ENCODE measurements around the gene CA4.

DNA sequence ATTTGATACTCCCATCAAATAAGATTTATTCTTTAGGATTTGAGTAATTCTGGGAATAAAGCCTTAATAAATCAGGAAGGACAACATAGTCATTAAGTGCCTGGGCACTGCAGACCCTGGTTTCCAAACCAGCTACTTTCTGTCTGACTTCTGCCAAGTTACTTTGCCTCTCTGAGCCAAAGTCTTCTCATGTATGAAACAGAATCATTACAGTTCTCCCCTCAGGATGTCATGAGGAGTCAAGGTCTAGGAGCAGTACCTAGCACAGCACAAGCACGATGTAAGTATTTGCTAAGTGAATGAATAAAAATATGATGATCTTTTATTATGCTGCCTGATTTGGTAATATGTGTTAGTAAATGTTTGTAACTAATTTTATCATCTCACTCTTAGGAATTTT, 40.6 kb upstream of the CA4 start:
- TF ChIP-seq, protein P1, sequence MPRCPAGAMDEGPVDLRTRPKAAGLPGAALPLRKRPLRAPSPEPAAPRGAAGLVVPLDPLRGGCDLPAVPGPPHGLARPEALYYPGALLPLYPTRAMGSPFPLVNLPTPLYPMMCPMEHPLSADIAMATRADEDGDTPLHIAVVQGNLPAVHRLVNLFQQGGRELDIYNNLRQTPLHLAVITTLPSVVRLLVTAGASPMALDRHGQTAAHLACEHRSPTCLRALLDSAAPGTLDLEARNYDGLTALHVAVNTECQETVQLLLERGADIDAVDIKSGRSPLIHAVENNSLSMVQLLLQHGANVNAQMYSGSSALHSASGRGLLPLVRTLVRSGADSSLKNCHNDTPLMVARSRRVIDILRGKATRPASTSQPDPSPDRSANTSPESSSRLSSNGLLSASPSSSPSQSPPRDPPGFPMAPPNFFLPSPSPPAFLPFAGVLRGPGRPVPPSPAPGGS (IDR thresholded peaks at IDR 0.05; ENCODE audit: borderline replicate concordance, insufficient read depth, low read depth, low read length, poor library complexity, severe bottlenecking), result no peak
- TF ChIP-seq, protein P2, sequence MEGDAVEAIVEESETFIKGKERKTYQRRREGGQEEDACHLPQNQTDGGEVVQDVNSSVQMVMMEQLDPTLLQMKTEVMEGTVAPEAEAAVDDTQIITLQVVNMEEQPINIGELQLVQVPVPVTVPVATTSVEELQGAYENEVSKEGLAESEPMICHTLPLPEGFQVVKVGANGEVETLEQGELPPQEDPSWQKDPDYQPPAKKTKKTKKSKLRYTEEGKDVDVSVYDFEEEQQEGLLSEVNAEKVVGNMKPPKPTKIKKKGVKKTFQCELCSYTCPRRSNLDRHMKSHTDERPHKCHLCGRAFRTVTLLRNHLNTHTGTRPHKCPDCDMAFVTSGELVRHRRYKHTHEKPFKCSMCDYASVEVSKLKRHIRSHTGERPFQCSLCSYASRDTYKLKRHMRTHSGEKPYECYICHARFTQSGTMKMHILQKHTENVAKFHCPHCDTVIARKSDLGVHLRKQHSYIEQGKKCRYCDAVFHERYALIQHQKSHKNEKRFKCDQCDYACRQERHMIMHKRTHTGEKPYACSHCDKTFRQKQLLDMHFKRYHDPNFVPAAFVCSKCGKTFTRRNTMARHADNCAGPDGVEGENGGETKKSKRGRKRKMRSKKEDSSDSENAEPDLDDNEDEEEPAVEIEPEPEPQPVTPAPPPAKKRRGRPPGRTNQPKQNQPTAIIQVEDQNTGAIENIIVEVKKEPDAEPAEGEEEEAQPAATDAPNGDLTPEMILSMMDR (IDR thresholded peaks at IDR 0.05 in 2 of 3, conservative IDR thresholded peaks at IDR 0.05 in 1 of 3; ENCODE audit: control insufficient read depth in 2 of 3, extremely low read depth in 1 of 3, insufficient read depth in 1 of 3, low read depth in 3 of 3, low read length in 3 of 3), result no peak
- TF ChIP-seq BMI1 (IDR thresholded peaks at IDR 0.05; ENCODE audit: borderline replicate concordance), result no peak
